ENCODE measurements around the gene OCSTAMP.

DNA sequence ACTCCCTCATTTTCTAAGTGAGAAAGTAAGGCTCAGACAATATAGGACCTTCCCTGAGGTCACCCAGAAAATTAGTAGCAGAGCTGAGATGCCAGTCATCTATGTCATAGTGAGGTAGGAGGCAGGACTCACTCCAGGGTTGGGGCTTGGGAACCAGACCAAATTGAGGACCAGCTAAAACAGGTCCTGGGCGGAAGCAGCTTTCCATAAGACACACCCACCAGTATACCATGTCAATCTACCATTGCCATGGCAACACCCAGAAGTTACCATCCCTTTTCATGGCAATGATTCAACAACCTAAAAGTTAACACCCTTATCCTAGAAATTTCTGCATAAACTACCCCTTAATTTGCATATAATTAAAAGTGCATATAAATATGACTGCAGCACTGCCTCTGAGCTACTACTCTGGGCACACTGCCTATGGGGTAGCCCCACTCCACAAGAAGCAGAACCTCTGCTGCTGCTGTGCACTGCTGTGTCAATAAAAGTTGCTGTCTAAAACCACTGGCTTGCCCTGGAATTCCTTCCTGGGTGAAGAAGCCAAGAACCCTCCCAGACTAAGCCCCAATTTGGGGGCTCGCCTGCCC, 30.3 kb upstream of the OCSTAMP start:
- TF ChIP-seq, protein P1, sequence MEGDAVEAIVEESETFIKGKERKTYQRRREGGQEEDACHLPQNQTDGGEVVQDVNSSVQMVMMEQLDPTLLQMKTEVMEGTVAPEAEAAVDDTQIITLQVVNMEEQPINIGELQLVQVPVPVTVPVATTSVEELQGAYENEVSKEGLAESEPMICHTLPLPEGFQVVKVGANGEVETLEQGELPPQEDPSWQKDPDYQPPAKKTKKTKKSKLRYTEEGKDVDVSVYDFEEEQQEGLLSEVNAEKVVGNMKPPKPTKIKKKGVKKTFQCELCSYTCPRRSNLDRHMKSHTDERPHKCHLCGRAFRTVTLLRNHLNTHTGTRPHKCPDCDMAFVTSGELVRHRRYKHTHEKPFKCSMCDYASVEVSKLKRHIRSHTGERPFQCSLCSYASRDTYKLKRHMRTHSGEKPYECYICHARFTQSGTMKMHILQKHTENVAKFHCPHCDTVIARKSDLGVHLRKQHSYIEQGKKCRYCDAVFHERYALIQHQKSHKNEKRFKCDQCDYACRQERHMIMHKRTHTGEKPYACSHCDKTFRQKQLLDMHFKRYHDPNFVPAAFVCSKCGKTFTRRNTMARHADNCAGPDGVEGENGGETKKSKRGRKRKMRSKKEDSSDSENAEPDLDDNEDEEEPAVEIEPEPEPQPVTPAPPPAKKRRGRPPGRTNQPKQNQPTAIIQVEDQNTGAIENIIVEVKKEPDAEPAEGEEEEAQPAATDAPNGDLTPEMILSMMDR (IDR thresholded peaks at IDR 0.05): no peak
- TF ChIP-seq, protein P2, sequence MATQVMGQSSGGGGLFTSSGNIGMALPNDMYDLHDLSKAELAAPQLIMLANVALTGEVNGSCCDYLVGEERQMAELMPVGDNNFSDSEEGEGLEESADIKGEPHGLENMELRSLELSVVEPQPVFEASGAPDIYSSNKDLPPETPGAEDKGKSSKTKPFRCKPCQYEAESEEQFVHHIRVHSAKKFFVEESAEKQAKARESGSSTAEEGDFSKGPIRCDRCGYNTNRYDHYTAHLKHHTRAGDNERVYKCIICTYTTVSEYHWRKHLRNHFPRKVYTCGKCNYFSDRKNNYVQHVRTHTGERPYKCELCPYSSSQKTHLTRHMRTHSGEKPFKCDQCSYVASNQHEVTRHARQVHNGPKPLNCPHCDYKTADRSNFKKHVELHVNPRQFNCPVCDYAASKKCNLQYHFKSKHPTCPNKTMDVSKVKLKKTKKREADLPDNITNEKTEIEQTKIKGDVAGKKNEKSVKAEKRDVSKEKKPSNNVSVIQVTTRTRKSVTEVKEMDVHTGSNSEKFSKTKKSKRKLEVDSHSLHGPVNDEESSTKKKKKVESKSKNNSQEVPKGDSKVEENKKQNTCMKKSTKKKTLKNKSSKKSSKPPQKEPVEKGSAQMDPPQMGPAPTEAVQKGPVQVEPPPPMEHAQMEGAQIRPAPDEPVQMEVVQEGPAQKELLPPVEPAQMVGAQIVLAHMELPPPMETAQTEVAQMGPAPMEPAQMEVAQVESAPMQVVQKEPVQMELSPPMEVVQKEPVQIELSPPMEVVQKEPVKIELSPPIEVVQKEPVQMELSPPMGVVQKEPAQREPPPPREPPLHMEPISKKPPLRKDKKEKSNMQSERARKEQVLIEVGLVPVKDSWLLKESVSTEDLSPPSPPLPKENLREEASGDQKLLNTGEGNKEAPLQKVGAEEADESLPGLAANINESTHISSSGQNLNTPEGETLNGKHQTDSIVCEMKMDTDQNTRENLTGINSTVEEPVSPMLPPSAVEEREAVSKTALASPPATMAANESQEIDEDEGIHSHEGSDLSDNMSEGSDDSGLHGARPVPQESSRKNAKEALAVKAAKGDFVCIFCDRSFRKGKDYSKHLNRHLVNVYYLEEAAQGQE (IDR thresholded peaks at IDR 0.05; ENCODE audit: insufficient read depth in 1 of 2, low read depth in 2 of 2, low read length in 1 of 2): no peak

All from Panc1 (cell line).